Kidney (tissue), 14 donors: Measurements from ENCODE around the gene HPD. TPM values are rescaled to one million over a fixed set of nuclear protein-coding genes. Genes with fewer than 3 reads are reported as not detected.

Experiments
- DNase-seq, 5 donors: peaks; one replicate each; pipeline ENCODE4 v3.0.0-alpha.2; 2013 to 2020
- FAIRE-seq: peaks from 2 replicates; lab custom pipeline; 2012; peaks lifted over from hg19 to GRCh38; lab: Jason Lieb, UNC
- H3K27ac ChIP-seq, 2 donors: one replicate each; pipeline ENCODE4 v1.7.0; 2013; ENCODE audit warnings: low read depth in 2 of 2, low read length in 2 of 2, inconsistent platforms in 1 of 2
- H3K27me3 ChIP-seq: one replicate; pipeline ENCODE4 v1.7.1; 2013; ENCODE audit warnings: low read length, inconsistent platforms; ENCODE audit not compliant: control insufficient read depth, insufficient read depth
- H3K36me3 ChIP-seq, 3 donors: one replicate each; pipeline versions ENCODE4 v1.7.0 to v1.7.1; 2013; ENCODE audit warnings: low read length in 3 of 3, control low read depth in 1 of 3, inconsistent platforms in 1 of 3; ENCODE audit not compliant: insufficient read depth in 3 of 3, control insufficient read depth in 2 of 3
- H3K4me1 ChIP-seq, 3 donors: one replicate each; pipeline versions ENCODE4 v1.7.0 to v1.7.1; 2013; ENCODE audit warnings: low read length in 3 of 3, inconsistent platforms in 1 of 3, low read depth in 1 of 3; ENCODE audit not compliant: control insufficient read depth in 2 of 3, insufficient read depth in 2 of 3
- H3K4me3 ChIP-seq, 3 donors: one replicate each; pipeline versions ENCODE4 v1.7.0 to v1.8.1; 2013; ENCODE audit warnings: low read length in 3 of 3, control low read depth in 1 of 3, inconsistent platforms in 1 of 3
- H3K9ac ChIP-seq, 3 donors: one replicate each; pipeline versions ENCODE4 v1.7.0 to v1.7.1; 2013; ENCODE audit warnings: low read length in 3 of 3, control low read depth in 1 of 3, inconsistent platforms in 1 of 3
- H3K9me3 ChIP-seq, 3 donors: one replicate each; pipeline versions ENCODE4 v1.7.0 to v1.7.1; 2013; ENCODE audit warnings: low read length in 3 of 3, control low read depth in 1 of 3, inconsistent platforms in 1 of 3; ENCODE audit not compliant: control insufficient read depth in 2 of 3, insufficient read depth in 1 of 3
- CTCF ChIP-seq: IDR thresholded peaks from 3 replicates; pipeline ENCODE4 v1.5.1; 2012; ENCODE audit warnings: mild to moderate bottlenecking, moderate library complexity, borderline replicate concordance; ENCODE audit not compliant: insufficient read depth; ENCODE audit errors: extremely low read depth
- intact Hi-C: fragments of 100-400 bp; cut with DNase I; formaldehyde crosslinking; loops from one replicate; pipeline ENCODE4 v1.11.1; 2022
- polyA plus RNA-seq: library from polyadenylated mRNA; stranded (reverse); fragments of 350-450 nt; fragmentation: Illumina TruSeq; extraction: RNeasy Lipid Tissue Mini Kit (QIAGEN cat#74804); gene quantifications from one replicate; pipeline ENCODE4 v1.2.3, GENCODE V29; 2014; ENCODE audit warnings: low read depth, low replicate concordance; ENCODE audit not compliant: insufficient read depth
- total RNA-seq: library from RNA; stranded (reverse); fragmentation: NEBNext Ultra II Directional; extraction: Animal tissue kit (Norgen Biotek cat#: 25700); gene quantifications from one replicate; pipeline ENCODE4 v1.2.1, GENCODE V29; 2021
- donor health status: control.
- donor health status: control.
- donor health status: control.
- donor health status: control.
- donor health status: control.
- donor health status: DM: yes; HTN: yes; CAD: no.
- donor health status: Normal renal cell carcinoma (clear cell type).

HPD gene
- total and polyA plus RNA-seq, 2 donors from 2014 or later: 4.6 to 393 TPM

- intact Hi-C loops: no loop called here
- no peak for FAIRE-seq
- DNase-seq: peak in 1 of 5 donors; percentile 61
- H3K9me3 ChIP-seq: no peaks in the 10 kb centered on the region
- no peak overlapping the region for H3K9ac ChIP-seq
- TF ChIP-seq CTCF: no peak
- no peak overlapping the region for H3K4me3 ChIP-seq
- H3K27me3 ChIP-seq: no peaks in the 10 kb centered on the region
- peaks cover 4 to 37% (median 25%) of the 10 kb centered on the region in 3 donors for H3K36me3 ChIP-seq
- H3K4me1 ChIP-seq: peaks cover 0 to 2% (median 0%) of the 10 kb centered on the region in 3 donors
- no peak overlapping the region for H3K27ac ChIP-seq
Observed at GRCh38 chr12:121826318-121827150, 32.1 kb downstream of the HPD start.

GRCh38 chr12:121825041-121825523 is 33.6 kb downstream of the HPD start:
- H3K4me3 ChIP-seq: no peak overlapping the region
- TF ChIP-seq CTCF: no peak
- H3K36me3 ChIP-seq: peaks cover 6 to 39% (median 27%) of the 10 kb centered on the region in 3 donors
- H3K27ac ChIP-seq: no peak overlapping the region
- FAIRE-seq: no peak
- peak in 1 of 5 donors; percentile 77 for DNase-seq
- H3K27me3 ChIP-seq: no peaks in the 10 kb centered on the region
- H3K9ac ChIP-seq: no peak overlapping the region
- H3K4me1 ChIP-seq: peaks cover 0 to 2% (median 0%) of the 10 kb centered on the region in 3 donors
- no peaks in the 10 kb centered on the region for H3K9me3 ChIP-seq
- intact Hi-C loops: no loop called here

GRCh38 chr12:121823727-121824115 is 34.9 kb downstream of the HPD start:
- Histone ChIP-seq H3K9me3 (no peaks in the 10 kb centered on the region), H3K4me1 (no peaks in the 10 kb centered on the region), H3K4me3 (no peak overlapping the region), H3K27ac (no peak overlapping the region), H3K9ac (no peak overlapping the region), H3K36me3 (peaks cover 6 to 48% (median 35%) of the 10 kb centered on the region in 3 donors), H3K27me3 (no peaks in the 10 kb centered on the region)
- TF ChIP-seq CTCF: no peak
- no peak for FAIRE-seq
- intact Hi-C loops: no loop called here
- peak in 1 of 5 donors; percentile 48 for DNase-seq
